Sigmoid colon (tissue), 4 donors: ENCODE data around the gene PPEF1.

Experiments
- CTCF ChIP-seq, 4 experiments: fragments of 450-650 bp in 3 of 4; fragments of 200-600 bp in 1 of 4; IDR thresholded peaks; one replicate each; pipeline ENCODE4 v1.5.1; 2016 to 2019; ENCODE audit warnings: antibody characterized with exemption in 4 of 4, mild to moderate bottlenecking in 3 of 4, moderate library complexity in 2 of 4
- EP300 ChIP-seq, 4 donors: sonication (generic); formaldehyde crosslinking; IDR thresholded peaks; one replicate each; pipeline ENCODE4 v1.6.1; 2017; ENCODE audit warnings: antibody characterized with exemption in 4 of 4
- POLR2A ChIP-seq, 2 donors: fragments of 450-650 bp; IDR thresholded peaks; one replicate each; pipeline ENCODE4 v1.6.1; 2016; ENCODE audit warnings: antibody characterized with exemption in 2 of 2, mild to moderate bottlenecking in 2 of 2, moderate library complexity in 2 of 2
- POLR2AphosphoS5 ChIP-seq, 4 donors: sonication (generic); formaldehyde crosslinking; IDR thresholded peaks; one replicate each; pipeline ENCODE4 v1.6.1; 2017; ENCODE audit warnings: antibody characterized with exemption in 4 of 4

- TF ChIP-seq CTCF (IDR thresholded peaks at IDR 0.05) (no peak), POLR2AphosphoS5 (IDR thresholded peaks at IDR 0.05) (peak; percentile 40 to 76 (median 61)), POLR2A (IDR thresholded peaks at IDR 0.05) (no peak), EP300 (IDR thresholded peaks at IDR 0.05) (no peak)
Observed at GRCh38 chrX:18674788-18675735, 32.4 kb upstream of the PPEF1 start.
